WI38 (cell line): ENCODE results near the gene CPNE4.

Experiments used
- H3K4me3 ChIP-seq: 2 replicates; pipeline ENCODE4 v1.5.1; 2011; ENCODE audit warnings: low read depth, mild to moderate bottlenecking, control low read depth, low read length
- TF ChIP-seq, protein P1 (sequence below): IDR thresholded peaks from 2 replicates; pipeline ENCODE4 v1.5.1; 2012; ENCODE audit warnings: low read depth, mild to moderate bottlenecking, control low read depth, low read length

CPNE4 gene

DNA sequence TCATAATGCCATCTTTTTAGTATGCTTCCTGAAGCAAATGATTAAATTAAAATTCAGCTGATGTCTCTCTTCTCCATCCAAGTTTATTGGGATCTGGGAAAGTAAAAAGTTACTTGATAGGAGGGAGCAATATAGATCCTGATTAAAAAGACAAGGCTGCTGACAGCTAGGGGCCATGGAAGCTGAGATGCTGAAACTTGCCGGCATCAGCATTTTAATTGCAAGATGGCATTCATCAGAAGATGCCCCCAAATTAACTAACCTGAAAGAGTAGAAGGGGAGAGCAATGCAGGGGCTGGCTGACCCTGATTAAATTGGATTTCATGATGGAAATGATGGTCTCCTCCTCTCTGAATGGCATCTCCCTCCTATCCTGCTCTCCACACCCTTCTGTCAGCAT lies 31.1 kb downstream of the CPNE4 start:
- TF ChIP-seq, protein P1, sequence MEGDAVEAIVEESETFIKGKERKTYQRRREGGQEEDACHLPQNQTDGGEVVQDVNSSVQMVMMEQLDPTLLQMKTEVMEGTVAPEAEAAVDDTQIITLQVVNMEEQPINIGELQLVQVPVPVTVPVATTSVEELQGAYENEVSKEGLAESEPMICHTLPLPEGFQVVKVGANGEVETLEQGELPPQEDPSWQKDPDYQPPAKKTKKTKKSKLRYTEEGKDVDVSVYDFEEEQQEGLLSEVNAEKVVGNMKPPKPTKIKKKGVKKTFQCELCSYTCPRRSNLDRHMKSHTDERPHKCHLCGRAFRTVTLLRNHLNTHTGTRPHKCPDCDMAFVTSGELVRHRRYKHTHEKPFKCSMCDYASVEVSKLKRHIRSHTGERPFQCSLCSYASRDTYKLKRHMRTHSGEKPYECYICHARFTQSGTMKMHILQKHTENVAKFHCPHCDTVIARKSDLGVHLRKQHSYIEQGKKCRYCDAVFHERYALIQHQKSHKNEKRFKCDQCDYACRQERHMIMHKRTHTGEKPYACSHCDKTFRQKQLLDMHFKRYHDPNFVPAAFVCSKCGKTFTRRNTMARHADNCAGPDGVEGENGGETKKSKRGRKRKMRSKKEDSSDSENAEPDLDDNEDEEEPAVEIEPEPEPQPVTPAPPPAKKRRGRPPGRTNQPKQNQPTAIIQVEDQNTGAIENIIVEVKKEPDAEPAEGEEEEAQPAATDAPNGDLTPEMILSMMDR, result no peak
- H3K4me3 ChIP-seq, result no peak overlapping the region

DNA sequence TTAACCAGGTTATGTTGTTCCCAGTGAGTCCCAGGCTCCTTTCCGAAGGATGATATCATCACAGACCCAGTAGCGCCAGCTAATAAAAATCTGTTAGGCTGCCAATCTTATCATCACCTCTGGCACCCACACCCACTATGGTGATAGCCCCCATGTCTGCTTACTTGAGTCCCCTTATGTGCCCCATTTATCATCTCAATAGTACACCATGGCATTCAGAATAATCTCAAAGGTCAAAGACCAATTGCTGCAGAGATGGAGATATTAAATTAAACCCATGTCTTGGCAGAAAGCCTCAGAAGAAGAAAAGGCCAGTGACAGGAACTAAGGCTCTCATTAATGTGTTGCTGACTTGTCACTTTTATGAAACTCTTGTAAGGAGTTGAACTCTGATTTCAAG lies 32.8 kb downstream of the CPNE4 start:
- H3K4me3 ChIP-seq, result no peak overlapping the region
- TF ChIP-seq, protein P1, result no peak

DNA sequence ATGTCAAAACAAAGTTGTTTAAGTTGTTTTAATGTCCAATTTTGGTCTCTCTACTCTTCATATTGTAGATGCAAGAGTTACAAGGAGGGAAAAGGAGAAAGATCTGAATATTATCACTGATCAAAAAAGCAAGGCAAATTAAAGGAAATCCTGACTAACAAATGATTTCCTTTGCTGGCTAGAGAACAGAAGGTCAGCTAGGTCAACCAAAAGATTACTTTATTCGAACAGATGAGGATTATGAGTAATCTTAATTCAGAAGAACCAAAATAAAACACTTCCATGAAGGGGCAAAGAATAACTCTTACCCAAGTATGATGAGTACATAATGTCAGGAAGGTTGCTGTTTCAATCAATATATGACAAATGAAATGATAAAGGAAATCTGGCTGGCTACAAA lies 33.8 kb downstream of the CPNE4 start:
- TF ChIP-seq, protein P1, result no peak
- H3K4me3 ChIP-seq, result no peak overlapping the region

DNA sequence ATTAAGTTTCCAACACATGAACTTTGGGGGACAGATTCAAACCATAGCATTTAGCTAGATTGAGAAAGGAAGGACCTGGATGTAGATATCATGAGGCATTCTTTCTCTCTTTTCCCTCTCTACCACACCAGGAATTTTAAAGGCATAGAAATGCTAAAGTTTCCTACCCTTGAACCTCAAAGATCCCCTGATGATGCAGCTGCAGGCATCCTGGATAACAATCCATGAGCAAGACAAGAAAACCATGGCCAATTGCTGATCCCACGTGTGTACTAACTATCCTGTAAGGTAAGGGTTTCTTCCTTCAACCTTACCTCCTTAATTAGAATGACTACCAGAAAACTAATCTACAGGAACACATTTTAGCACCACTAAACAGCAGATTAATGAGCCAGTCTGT lies 36.8 kb downstream of the CPNE4 start:
- TF ChIP-seq, protein P1, result no peak
- no peak overlapping the region for H3K4me3 ChIP-seq

DNA sequence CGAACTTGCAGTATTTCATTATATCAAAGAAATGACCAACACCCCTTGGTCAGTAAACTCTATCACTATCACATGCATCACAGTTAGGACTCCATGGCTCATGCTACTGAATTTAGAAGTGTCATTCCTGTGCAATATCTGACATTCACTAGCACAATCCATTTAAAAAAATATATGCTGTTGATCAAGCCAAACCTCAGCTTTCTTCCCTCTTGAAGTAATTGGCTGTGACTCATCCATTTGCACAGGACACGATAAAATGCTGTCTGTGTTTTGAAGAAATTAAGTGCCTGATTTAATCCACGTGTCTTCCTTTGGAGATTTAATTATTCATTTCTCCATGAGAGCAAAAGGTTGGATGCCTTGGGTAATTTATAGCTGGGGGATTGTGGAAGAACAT lies 38.9 kb downstream of the CPNE4 start:
- TF ChIP-seq, protein P1, result no peak

DNA sequence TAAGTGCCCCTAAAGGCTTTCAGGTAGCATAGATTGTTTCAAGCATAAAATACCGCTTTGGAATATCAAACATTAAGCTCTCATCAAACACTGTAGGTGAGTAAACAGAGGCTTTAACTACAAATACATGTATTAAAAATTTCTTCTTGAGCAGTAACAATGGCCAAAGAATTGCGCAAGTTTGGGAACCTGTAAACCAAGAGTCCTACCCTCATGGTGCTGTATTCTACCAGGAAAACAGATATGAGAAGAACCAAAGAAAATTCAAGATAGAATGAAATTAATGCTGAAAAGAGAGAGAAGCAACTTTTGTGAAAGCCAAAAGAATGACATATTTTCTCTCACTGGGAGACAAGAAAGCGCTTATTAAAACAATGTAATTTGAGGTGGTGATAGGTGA lies 45.5 kb downstream of the CPNE4 start:
- TF ChIP-seq, protein P1, result no peak
- no peak overlapping the region for H3K4me3 ChIP-seq

More for the DNA sequence above, 38.9 kb downstream of the CPNE4 start:
- H3K4me3 ChIP-seq, result no peak overlapping the region

DNA sequence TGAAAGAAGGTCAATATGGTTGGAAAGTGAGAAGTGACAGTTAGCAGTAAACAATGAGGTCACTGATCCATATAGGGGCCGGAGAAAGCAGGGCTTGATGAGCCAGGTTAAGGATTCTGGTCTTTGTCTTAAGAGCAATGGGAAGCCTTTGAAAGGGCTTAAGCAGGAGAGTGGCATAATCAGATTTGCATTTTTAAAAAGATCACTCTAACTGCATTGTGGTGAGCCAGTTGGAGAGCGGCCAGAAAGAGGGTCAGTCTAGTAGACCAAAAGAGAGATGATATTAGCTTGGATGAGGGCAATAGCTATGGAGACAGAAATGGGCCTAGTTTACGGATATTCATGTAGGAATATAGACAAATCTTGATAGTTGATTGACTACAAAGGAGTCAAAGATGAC lies 46.6 kb downstream of the CPNE4 start:
- TF ChIP-seq, protein P1, result no peak
- no peak overlapping the region for H3K4me3 ChIP-seq
